ENCODE data around the gene AMT. TPM values are rescaled to one million over a fixed set of nuclear protein-coding genes. Genes with fewer than 3 reads are reported as not detected.

Gene AMT
- polyA plus RNA-seq, 1 donor (not counting 4 experiments of a cell fraction or from before 2014, with no cell fraction given): 7.1 TPM

GRCh38 chr3:49462222-49462621, 39.9 kb upstream of the AMT start:
- DNase-seq (ENCODE audit: low read depth, low spot score): no peak
- peak overlapping the region; percentile 2 for H3K9ac ChIP-seq (ENCODE audit: control insufficient read depth, extremely low read depth, insufficient read depth, low read length)
- no peaks in the 10 kb centered on the region for H3K36me3 ChIP-seq (ENCODE audit: control insufficient read depth in 2 of 2, extremely low read depth in 1 of 2, insufficient read depth in 2 of 2, low read length in 2 of 2)
- H3K9me1 ChIP-seq (ENCODE audit: control insufficient read depth, extremely low read depth, insufficient read depth, low read length): peaks cover 2% of the 10 kb centered on the region
- peak overlapping the region; percentile 69 for H2AFZ ChIP-seq (ENCODE audit: control insufficient read depth, low read length)
- H3K4me3 ChIP-seq (ENCODE audit: control insufficient read depth in 2 of 3, extremely low read depth in 1 of 3, insufficient read depth in 2 of 3, low read depth in 1 of 3, low read length in 3 of 3): no peak overlapping the region
- H3K4me2 ChIP-seq (ENCODE audit: control insufficient read depth, extremely low read depth, insufficient read depth, low read depth, low read length): peak overlapping the region; percentile 52
- H3K27me3 ChIP-seq (ENCODE audit: control insufficient read depth, extremely low read depth, insufficient read depth, low read length): no peaks in the 10 kb centered on the region
- no peaks in the 10 kb centered on the region for H3K79me2 ChIP-seq (ENCODE audit: control insufficient read depth, insufficient read depth, low read length)
- peaks cover 18% of the 10 kb centered on the region for H3K4me1 ChIP-seq (ENCODE audit: control insufficient read depth, extremely low read depth, insufficient read depth, low read length)
- H3K27ac ChIP-seq (ENCODE audit: control insufficient read depth, insufficient read depth, low read length): peak overlapping the region; percentile 25
- TF ChIP-seq EZH2 (IDR thresholded peaks at IDR 0.05; ENCODE audit: low read length): no peak
- TF ChIP-seq, protein P1, sequence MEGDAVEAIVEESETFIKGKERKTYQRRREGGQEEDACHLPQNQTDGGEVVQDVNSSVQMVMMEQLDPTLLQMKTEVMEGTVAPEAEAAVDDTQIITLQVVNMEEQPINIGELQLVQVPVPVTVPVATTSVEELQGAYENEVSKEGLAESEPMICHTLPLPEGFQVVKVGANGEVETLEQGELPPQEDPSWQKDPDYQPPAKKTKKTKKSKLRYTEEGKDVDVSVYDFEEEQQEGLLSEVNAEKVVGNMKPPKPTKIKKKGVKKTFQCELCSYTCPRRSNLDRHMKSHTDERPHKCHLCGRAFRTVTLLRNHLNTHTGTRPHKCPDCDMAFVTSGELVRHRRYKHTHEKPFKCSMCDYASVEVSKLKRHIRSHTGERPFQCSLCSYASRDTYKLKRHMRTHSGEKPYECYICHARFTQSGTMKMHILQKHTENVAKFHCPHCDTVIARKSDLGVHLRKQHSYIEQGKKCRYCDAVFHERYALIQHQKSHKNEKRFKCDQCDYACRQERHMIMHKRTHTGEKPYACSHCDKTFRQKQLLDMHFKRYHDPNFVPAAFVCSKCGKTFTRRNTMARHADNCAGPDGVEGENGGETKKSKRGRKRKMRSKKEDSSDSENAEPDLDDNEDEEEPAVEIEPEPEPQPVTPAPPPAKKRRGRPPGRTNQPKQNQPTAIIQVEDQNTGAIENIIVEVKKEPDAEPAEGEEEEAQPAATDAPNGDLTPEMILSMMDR (optimal IDR thresholded peaks at IDR 0.05 in 1 of 3, IDR thresholded peaks at IDR 0.05 in 1 of 3, conservative IDR thresholded peaks at IDR 0.05 in 1 of 3; ENCODE audit: extremely low read depth in 1 of 3, insufficient read depth in 2 of 3, low read length in 3 of 3): no peak
- H4K20me1 ChIP-seq (ENCODE audit: control insufficient read depth, extremely low read depth, insufficient read depth, low read length): no peaks in the 10 kb centered on the region
- H3K9me3 ChIP-seq (ENCODE audit: control insufficient read depth, low read depth, low read length): no peaks in the 10 kb centered on the region
- no peak for FAIRE-seq
- dilution Hi-C loops (cut with MboI; ENCODE audit: extremely low pct_ligation_motif_present, low sequenced_read_pairs): no loop called here

DNA sequence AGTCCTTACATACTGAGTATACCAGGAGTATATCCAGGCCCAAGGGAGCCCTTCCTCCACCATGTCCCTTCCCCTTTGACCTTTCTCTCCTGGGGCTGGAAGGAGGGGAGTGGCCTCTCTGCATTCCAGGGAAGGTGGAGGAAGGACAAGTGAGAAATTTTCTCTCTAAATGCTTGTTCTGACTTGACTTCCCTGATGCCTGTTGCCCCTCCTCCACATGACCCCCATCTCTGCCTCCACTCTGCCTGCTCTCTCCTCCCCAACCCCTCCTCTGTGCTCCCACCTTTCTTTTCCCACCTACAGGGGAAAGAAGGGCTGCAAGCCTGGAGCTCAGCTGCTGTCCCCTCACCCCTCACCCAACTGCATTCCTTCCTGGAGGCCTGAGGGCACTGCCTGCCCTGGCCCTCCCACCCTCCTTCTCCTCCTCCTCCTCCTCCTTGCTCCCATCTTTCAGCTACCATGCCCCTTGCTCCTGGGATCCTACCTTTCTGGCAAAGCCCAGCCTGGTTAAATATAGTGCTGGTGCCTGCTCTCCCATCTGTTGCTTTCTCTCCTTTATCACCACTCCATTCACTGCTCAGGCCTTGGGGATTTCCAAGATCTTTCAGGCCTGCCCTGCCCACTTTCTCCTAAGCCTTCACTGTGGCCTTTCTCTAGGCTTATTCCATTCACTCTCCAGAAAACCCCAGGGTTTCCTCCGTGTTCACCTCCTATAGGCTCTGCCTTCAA, 39.3 kb upstream of the AMT start:
- Histone ChIP-seq H3K79me2 (ENCODE audit: control insufficient read depth, insufficient read depth, low read length) (no peaks in the 10 kb centered on the region), H3K9me3 (ENCODE audit: control insufficient read depth, low read depth, low read length) (no peaks in the 10 kb centered on the region), H3K4me1 (ENCODE audit: control insufficient read depth, extremely low read depth, insufficient read depth, low read length) (peaks cover 19% of the 10 kb centered on the region), H3K36me3 (ENCODE audit: control insufficient read depth in 2 of 2, extremely low read depth in 1 of 2, insufficient read depth in 2 of 2, low read length in 2 of 2) (no peaks in the 10 kb centered on the region), H2AFZ (ENCODE audit: control insufficient read depth, low read length) (peak overlapping the region; percentile 69), H3K27me3 (ENCODE audit: control insufficient read depth, extremely low read depth, insufficient read depth, low read length) (no peaks in the 10 kb centered on the region), H4K20me1 (ENCODE audit: control insufficient read depth, extremely low read depth, insufficient read depth, low read length) (no peaks in the 10 kb centered on the region), H3K4me2 (ENCODE audit: control insufficient read depth, extremely low read depth, insufficient read depth, low read depth, low read length) (peak overlapping the region; percentile 52), H3K9ac (ENCODE audit: control insufficient read depth, extremely low read depth, insufficient read depth, low read length) (peak overlapping the region; percentile 2), H3K4me3 (ENCODE audit: control insufficient read depth in 2 of 3, extremely low read depth in 1 of 3, insufficient read depth in 2 of 3, low read depth in 1 of 3, low read length in 3 of 3) (peak overlapping the region in 1 of 3 experiments; percentile 6), H3K9me1 (ENCODE audit: control insufficient read depth, extremely low read depth, insufficient read depth, low read length) (peaks cover 2% of the 10 kb centered on the region), H3K27ac (ENCODE audit: control insufficient read depth, insufficient read depth, low read length) (peak overlapping the region; percentile 25)
- dilution Hi-C loops (cut with MboI; ENCODE audit: extremely low pct_ligation_motif_present, low sequenced_read_pairs): no loop called here
- FAIRE-seq (no peak), DNase-seq (ENCODE audit: low read depth, low spot score) (no peak)
- TF ChIP-seq, protein P1 (optimal IDR thresholded peaks at IDR 0.05 in 1 of 3, IDR thresholded peaks at IDR 0.05 in 1 of 3, conservative IDR thresholded peaks at IDR 0.05 in 1 of 3; ENCODE audit: extremely low read depth in 1 of 3, insufficient read depth in 2 of 3, low read length in 3 of 3): no peak
- TF ChIP-seq EZH2 (IDR thresholded peaks at IDR 0.05; ENCODE audit: low read length): no peak

All from keratinocyte (primary cell).